Right lobe of liver (tissue), 6 donors: Measurements from ENCODE around the gene FILIP1L. TPM values are rescaled to one million over a fixed set of nuclear protein-coding genes. Genes with fewer than 3 reads are reported as not detected.

Experiments used
- ATAC-seq, 4 donors: fragments of 200-7000 bp; cut with Tn5 transposase; one replicate each; pipeline ENCODE4 v1.9.1; 2020; ENCODE audit warnings: mild to moderate bottlenecking in 4 of 4, moderate library complexity in 4 of 4
- DNase-seq, 3 donors: peaks; one replicate each; pipeline ENCODE4 v3.0.0-alpha.2; 2020
- H3K27ac ChIP-seq, 3 donors: fragments of 200-600 bp; one replicate each; pipeline ENCODE4 v1.8.0; 2022
- H3K27me3 ChIP-seq, 2 donors: fragments of 200-600 bp; one replicate each; pipeline ENCODE4 v1.8.0; 2022
- H3K36me3 ChIP-seq, 4 donors: fragments of 200-600 bp; sonication (generic) in 1 of 4; one replicate each; pipeline versions ENCODE4 v1.5.1 to v1.8.0; 2017 to 2022; ENCODE audit warnings: control low read depth in 1 of 4
- H3K4me1 ChIP-seq, 4 donors: fragments of 200-600 bp; sonication (generic) in 1 of 4; one replicate each; pipeline versions ENCODE4 v1.5.1 to v1.8.0; 2017 to 2022; ENCODE audit warnings: control low read depth in 1 of 4
- H3K4me3 ChIP-seq, 3 donors: fragments of 200-600 bp; one replicate each; pipeline ENCODE4 v1.8.0; 2022
- H3K9me3 ChIP-seq, 4 donors: fragments of 200-600 bp; sonication (generic) in 1 of 4; one replicate each; pipeline versions ENCODE4 v1.5.1 to v1.8.0; 2017 to 2022; ENCODE audit warnings: control low read depth in 1 of 4
- POLR2A ChIP-seq: fragments of 450-650 bp; IDR thresholded peaks from one replicate; pipeline ENCODE4 v1.6.1; 2017; ENCODE audit warnings: antibody characterized with exemption, mild to moderate bottlenecking
- whole genome bisulfite sequencing: methylation state at CpG from one replicate; pipeline ENCODE4 v1.1.6; 2018; ENCODE audit warnings: low coverage, low lambda C conversion rate; ENCODE audit not compliant: insufficient coverage; ENCODE audit errors: missing lambda C conversion rate; 5-methylcytosine and 5-hydroxymethylcytosine counted together
- intact Hi-C, 2 donors: fragments of 100-400 bp; cut with DNase I; formaldehyde crosslinking; loops; one replicate each; pipeline versions ENCODE4 v1.11.2 to v1.14.1; 2022
- total RNA-seq, 6 experiments: library from RNA; depleted of rRNA in 2 of 6; stranded (reverse); fragments of >200 nt in 2 of 6; fragmentation: NEBNext Ultra II Directional in 3 of 6; extraction: Animal tissue kit (Norgen Biotek cat#: 25700) in 3 of 6; gene quantifications; one replicate each; pipeline versions ENCODE4 v1.1.0 to v1.2.4, GENCODE V29; 2016 to 2023
- TF ChIP-seq, protein P1 (sequence below), 4 donors: fragments of 200-600 bp in 3 of 4; fragments of 450-650 bp in 1 of 4; IDR thresholded peaks; one replicate each; pipeline versions ENCODE4 v1.5.1 to v1.8.0; 2016 to 2022; ENCODE audit warnings: antibody characterized with exemption in 4 of 4, mild to moderate bottlenecking in 2 of 4
- donor health status: DM: no; HTN: yes; CAD: no.
- donor health status: DM: no; HTN: no; CAD: no.
- donor health status: DM: no; HTN: no; CAD: no.
- donor health status: DM: no; HTN: yes; CAD: no.
- donor health status: DM: no; HTN: yes; CAD: no.

FILIP1L gene
- total RNA-seq, 6 experiments from 2014 or later = 0.97 to 10.8 (median 3.6) TPM

DNA sequence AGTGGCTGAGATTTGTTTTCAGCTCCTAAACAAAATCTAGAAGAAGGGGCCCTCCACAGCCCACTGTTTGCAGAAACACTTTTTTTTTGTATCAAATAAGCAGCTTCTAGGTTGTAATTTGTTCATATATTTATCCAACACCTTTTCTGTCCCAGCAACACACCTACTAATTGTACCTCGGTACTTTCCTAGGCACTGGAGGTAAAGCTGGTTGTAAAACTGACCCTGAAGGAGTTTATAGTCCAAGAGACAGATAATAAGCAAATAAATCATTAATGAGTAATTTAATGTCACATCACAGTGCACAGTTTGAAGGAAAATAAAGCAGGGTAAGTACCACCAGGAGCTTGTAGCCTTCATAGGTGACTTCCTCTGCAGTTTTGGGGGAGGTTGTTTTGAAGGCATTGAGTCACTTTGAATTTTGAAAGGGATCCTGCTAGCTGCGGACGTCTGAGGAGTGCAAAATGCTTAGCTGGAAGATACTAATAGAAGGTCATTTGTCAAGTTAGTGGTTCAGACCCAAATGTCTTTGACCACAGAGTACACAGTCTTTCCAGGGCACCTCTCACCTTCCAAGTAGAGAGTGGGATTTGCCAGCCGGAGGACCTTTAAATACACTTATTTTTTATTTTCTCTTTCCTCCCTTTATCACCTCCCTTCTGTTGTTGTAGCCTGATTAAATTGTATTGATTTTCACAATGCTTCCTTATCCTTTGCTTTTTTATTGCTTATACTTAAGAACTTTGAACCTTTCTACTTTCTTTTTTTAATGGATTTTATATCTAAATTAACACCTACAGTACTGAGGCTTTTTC lies 242.9 kb downstream of the FILIP1L start:
- Histone ChIP-seq H3K36me3 (no peaks in the 10 kb centered on the region), H3K27me3 (no peaks in the 10 kb centered on the region), H3K27ac (no peak overlapping the region), H3K4me3 (no peak overlapping the region), H3K9me3 (no peaks in the 10 kb centered on the region), H3K4me1 (peaks cover 0 to 12% (median 3%) of the 10 kb centered on the region in 4 donors)
- DNase-seq (no peak), ATAC-seq (peak in 1 of 4 donors; percentile 10)
- TF ChIP-seq, protein P1, sequence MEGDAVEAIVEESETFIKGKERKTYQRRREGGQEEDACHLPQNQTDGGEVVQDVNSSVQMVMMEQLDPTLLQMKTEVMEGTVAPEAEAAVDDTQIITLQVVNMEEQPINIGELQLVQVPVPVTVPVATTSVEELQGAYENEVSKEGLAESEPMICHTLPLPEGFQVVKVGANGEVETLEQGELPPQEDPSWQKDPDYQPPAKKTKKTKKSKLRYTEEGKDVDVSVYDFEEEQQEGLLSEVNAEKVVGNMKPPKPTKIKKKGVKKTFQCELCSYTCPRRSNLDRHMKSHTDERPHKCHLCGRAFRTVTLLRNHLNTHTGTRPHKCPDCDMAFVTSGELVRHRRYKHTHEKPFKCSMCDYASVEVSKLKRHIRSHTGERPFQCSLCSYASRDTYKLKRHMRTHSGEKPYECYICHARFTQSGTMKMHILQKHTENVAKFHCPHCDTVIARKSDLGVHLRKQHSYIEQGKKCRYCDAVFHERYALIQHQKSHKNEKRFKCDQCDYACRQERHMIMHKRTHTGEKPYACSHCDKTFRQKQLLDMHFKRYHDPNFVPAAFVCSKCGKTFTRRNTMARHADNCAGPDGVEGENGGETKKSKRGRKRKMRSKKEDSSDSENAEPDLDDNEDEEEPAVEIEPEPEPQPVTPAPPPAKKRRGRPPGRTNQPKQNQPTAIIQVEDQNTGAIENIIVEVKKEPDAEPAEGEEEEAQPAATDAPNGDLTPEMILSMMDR (IDR thresholded peaks at IDR 0.05) = no peak
- TF ChIP-seq POLR2A = no peak
- WGBS = 55% methylated on average over 3 of the region's 4 CpGs
- intact Hi-C loops = no loop called here

DNA sequence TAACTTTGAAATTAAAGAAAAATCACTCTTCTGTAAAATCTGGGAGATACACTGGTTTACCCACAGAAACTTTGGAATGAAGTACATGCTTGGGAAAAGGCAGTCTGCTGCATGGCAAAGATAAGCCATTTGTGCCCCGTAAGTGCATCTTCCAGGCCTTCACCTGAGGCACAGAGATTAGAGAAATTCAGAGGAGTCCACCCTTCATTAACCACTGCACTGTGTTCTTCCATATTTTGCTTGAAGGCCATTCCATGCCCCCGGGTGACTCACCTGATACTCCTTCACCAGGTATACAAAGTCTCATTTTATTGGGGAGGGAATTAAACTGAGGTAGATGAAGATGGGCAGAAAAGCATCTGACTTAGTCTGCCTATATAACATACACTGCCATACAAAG lies 243.6 kb downstream of the FILIP1L start:
- 100% methylated on average over 1 of the region's 2 CpGs for WGBS
- intact Hi-C loops = no loop called here
- H3K4me3 ChIP-seq = no peak overlapping the region
- DNase-seq = no peak
- TF ChIP-seq, protein P1 (IDR thresholded peaks at IDR 0.05) = no peak
- no peak for TF ChIP-seq POLR2A
- H3K27ac ChIP-seq = no peak overlapping the region
- no peaks in the 10 kb centered on the region for H3K9me3 ChIP-seq
- peaks cover 0 to 12% (median 3%) of the 10 kb centered on the region in 4 donors for H3K4me1 ChIP-seq
- ATAC-seq = no peak
- no peaks in the 10 kb centered on the region for H3K27me3 ChIP-seq
- no peaks in the 10 kb centered on the region for H3K36me3 ChIP-seq

DNA sequence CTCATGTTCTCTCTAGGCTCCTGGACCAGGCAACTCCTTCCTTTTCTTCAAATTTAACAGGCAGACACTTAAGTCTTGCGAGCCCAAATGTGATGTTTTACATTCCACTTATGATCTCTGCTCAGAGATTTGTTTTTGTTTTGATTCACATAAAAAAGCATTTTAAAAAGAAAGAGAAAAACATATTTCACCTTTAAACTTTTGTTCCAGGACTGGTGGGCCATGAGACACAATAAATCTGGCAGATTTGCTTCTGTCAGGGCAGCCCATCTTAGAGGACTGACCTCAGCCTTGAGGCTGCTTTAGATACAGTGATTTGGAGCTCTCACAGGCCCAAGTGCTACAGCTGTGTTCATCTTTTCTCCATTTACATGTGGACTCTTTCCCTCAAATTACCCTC lies 244.7 kb downstream of the FILIP1L start:
- no peak for DNase-seq
- Histone ChIP-seq H3K9me3 (no peaks in the 10 kb centered on the region), H3K4me1 (peaks cover 0 to 12% (median 3%) of the 10 kb centered on the region in 4 donors), H3K36me3 (no peaks in the 10 kb centered on the region), H3K4me3 (no peak overlapping the region), H3K27ac (no peak overlapping the region), H3K27me3 (no peaks in the 10 kb centered on the region)
- ATAC-seq = no peak
- WGBS = 88% methylated on average over 1 of the region's 1 CpG
- intact Hi-C loops = no loop called here
- TF ChIP-seq POLR2A = no peak
- TF ChIP-seq, protein P1 (IDR thresholded peaks at IDR 0.05) = no peak

DNA sequence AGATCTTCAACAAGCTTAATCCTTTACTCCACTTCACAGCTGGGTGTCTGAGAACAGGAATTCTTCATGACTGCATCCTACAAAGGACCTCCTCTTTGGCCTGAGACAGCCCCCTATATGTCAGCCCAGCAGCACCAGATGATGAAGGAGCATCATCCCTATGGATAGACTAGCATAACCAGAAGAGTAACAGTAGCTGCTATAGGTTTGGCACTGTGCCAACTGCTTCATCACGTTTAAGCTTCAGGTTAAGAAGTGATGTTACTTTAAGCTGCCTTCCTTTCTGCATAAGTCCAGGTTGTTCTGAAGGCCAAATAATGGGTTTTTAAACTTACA lies 246.0 kb downstream of the FILIP1L start:
- no peak overlapping the region for H3K4me3 ChIP-seq
- H3K27ac ChIP-seq = no peak overlapping the region
- no peak for ATAC-seq
- DNase-seq = no peak
- H3K9me3 ChIP-seq = no peaks in the 10 kb centered on the region
- intact Hi-C loops = no loop called here
- no peaks in the 10 kb centered on the region for H3K27me3 ChIP-seq
- no peak for TF ChIP-seq POLR2A
- TF ChIP-seq, protein P1 (IDR thresholded peaks at IDR 0.05) = no peak
- WGBS = 13% methylated on average over 1 of the region's 1 CpG
- H3K4me1 ChIP-seq = peaks cover 0 to 12% (median 3%) of the 10 kb centered on the region in 4 donors
- no peaks in the 10 kb centered on the region for H3K36me3 ChIP-seq
